Activated B cell treated with CpG ODN at 0.5 μM for 24 hours (primary cell): ENCODE results near the gene PDE3A. TPM values are rescaled to one million over a fixed set of nuclear protein-coding genes. Genes with fewer than 3 reads are reported as not detected.

Experiments
- ATAC-seq: fragments of 200-7000 bp; cut with Tn5 transposase; one replicate; pipeline ENCODE4 v1.10.0; 2021; ENCODE audit warnings: low read depth, mild to moderate bottlenecking, moderate library complexity
- CTCF ChIA-PET: fragments of 350-600 bp; sonication (Branson Sonifier 250); formaldehyde crosslinking; loops from one replicate; lab custom pipeline; 2021; ENCODE audit warnings: antibody characterized with exemption; lab: Charles Lee
- POLR2A ChIA-PET: fragments of 350-600 bp; sonication (Branson Sonifier 250); formaldehyde crosslinking; loops from one replicate; lab custom pipeline; 2021; ENCODE audit warnings: antibody characterized with exemption; lab: Charles Lee
- DNase-seq: peaks from one replicate; pipeline ENCODE4 v3.0.0; 2022
- H3K27ac Mint-ChIP-seq: one replicate; pipeline ENCODE4 v1.8.0; 2020; ENCODE audit warnings: mixed read lengths
- H3K27me3 Mint-ChIP-seq: one replicate; pipeline ENCODE4 v1.8.0; 2021; ENCODE audit warnings: mixed read lengths
- H3K36me3 Mint-ChIP-seq: one replicate; pipeline ENCODE4 v1.8.0; 2021; ENCODE audit warnings: low read depth, mixed read lengths
- H3K4me1 Mint-ChIP-seq: one replicate; pipeline ENCODE4 v1.8.0; 2021; ENCODE audit warnings: mixed read lengths
- H3K4me3 Mint-ChIP-seq: one replicate; pipeline ENCODE4 v1.8.0; 2020; ENCODE audit warnings: mild to moderate bottlenecking, mixed read lengths
- H3K9me3 Mint-ChIP-seq: one replicate; pipeline ENCODE4 v1.8.0; 2020; ENCODE audit warnings: mixed read lengths
- intact Hi-C: fragments of 100-400 bp; cut with micrococcal nuclease; formaldehyde crosslinking; loops from one replicate; pipeline ENCODE4 v1.15.1; 2024
- total RNA-seq: library from RNA; stranded (reverse); gene quantifications from 2 replicates; pipeline ENCODE4 v1.2.3, GENCODE V29; 2022
- TF ChIP-seq, protein P1 (sequence below): fragments of 200-600 bp; IDR thresholded peaks from one replicate; pipeline ENCODE4 v1.8.0; 2022; ENCODE audit warnings: antibody characterized with exemption, mild to moderate bottlenecking

The PDE3A gene
- total RNA-seq, 1 donor from 2014 or later, result not detected

DNA sequence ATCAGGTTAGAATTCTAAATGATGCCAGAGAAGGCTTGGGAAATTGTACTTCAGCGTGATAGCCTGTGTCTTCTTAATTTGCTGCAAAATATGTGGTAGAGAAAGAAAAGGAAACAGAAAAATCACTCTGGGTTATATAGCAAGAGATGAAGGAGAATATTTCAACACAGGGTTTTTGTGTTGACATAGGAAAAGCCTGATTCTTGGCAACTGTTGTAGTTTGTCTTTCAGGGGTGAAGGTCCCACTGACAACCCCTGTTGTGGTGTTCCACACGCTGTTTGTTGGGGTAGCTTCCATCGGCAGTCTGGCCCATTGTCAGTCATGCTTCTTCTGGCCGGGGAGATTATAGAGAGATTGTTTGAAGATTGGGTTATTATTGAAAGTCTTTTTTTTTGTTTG lies 313.0 kb downstream of the PDE3A start:
- H3K36me3 Mint-ChIP-seq, result no peaks in the 10 kb centered on the region
- CTCF ChIA-PET, result no interaction called here
- H3K9me3 Mint-ChIP-seq, result peaks cover 11% of the 10 kb centered on the region
- no peaks in the 10 kb centered on the region for H3K27me3 Mint-ChIP-seq
- no peaks in the 10 kb centered on the region for H3K4me1 Mint-ChIP-seq
- intact Hi-C loops, result no loop called here
- ATAC-seq (no peak), DNase-seq (no peak)
- no peak overlapping the region for H3K27ac Mint-ChIP-seq
- no peak overlapping the region for H3K4me3 Mint-ChIP-seq
- TF ChIP-seq, protein P1, sequence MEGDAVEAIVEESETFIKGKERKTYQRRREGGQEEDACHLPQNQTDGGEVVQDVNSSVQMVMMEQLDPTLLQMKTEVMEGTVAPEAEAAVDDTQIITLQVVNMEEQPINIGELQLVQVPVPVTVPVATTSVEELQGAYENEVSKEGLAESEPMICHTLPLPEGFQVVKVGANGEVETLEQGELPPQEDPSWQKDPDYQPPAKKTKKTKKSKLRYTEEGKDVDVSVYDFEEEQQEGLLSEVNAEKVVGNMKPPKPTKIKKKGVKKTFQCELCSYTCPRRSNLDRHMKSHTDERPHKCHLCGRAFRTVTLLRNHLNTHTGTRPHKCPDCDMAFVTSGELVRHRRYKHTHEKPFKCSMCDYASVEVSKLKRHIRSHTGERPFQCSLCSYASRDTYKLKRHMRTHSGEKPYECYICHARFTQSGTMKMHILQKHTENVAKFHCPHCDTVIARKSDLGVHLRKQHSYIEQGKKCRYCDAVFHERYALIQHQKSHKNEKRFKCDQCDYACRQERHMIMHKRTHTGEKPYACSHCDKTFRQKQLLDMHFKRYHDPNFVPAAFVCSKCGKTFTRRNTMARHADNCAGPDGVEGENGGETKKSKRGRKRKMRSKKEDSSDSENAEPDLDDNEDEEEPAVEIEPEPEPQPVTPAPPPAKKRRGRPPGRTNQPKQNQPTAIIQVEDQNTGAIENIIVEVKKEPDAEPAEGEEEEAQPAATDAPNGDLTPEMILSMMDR, result no peak
- POLR2A ChIA-PET, result no interaction called here

DNA sequence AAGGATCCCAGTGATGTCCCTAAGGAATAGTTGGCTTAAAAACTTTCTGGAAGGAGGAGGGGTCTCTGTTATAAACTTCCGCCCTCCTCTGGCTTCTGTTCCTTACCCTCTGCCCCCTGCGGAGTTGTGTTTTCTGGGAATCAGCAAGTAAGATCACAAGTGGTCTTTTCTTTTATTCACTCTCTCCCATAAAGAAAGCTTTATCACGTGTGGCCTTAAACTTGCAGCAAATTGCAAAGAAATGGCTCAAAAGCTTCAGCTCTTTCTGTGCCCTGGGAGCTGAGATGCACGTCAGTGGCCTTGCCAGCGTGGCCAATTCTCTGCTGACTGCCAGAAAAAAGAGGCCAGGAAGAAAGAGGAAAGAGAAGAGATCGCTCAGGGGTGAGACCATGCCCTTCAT lies 326.9 kb downstream of the PDE3A start, which contains the start of gene SLCO1C1:
TSS of gene SLCO1C1 (plus strand) at position 101 of the 400 bp plus-strand sequence. CDS start 4,245 bp downstream, outside the sequence.
- POLR2A ChIA-PET, result no interaction called here
- ATAC-seq, result no peak

DNA sequence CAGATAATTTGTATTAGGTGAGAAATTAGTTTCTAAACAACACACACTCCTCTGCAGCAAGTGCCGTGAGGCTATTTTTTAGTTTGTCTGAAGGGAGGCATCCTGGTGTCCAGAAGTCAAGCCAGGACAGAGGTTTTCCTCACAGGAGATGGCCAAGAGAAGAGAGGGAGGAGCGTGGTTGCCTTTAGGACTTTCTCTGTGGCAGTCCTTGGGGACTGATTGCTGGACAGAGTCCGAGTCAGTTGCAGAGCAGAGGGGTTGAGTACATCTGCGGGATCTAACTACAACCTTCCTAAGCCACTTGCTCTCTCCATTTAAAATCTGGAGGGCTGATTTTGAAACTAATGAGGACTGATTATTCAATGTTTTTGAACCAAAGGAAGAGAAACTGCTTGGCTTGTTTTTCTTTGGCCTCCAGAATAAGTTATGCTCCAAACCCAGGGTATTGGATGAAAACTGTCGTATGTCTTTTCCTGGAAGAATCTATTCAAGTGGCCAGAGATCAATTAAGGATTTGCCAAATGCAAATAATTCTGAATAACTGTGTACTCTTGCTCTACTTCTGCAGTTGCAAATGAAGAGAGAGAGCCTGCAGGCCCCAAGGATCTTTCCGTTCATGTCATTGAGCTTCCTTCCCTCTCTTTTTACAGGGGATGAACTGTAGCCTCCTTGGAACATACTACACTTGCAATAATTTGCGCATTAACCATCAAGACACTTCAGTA lies 328.0 kb downstream of the PDE3A start:
- DNase-seq, result no peak
- no peak overlapping the region for H3K4me3 Mint-ChIP-seq
- H3K27me3 Mint-ChIP-seq, result no peaks in the 10 kb centered on the region
- intact Hi-C loops, result no loop called here
- no peak overlapping the region for H3K27ac Mint-ChIP-seq
- ChIA-PET CTCF (no interaction called here), POLR2A (no interaction called here)
- no peaks in the 10 kb centered on the region for H3K36me3 Mint-ChIP-seq
- TF ChIP-seq, protein P1, result no peak
- H3K4me1 Mint-ChIP-seq, result no peaks in the 10 kb centered on the region
- ATAC-seq, result no peak
- peaks cover under 1% of the 10 kb centered on the region for H3K9me3 Mint-ChIP-seq

More for the DNA sequence above, 326.9 kb downstream of the PDE3A start, which contains the start of gene SLCO1C1:
- CTCF ChIA-PET, result no interaction called here
- Mint-ChIP-seq H3K9me3 (peaks cover 4% of the 10 kb centered on the region), H3K27ac (no peak within 1 kb of the TSS), H3K27me3 (no peaks in the 10 kb centered on the region), H3K4me3 (no peak within 1 kb of the TSS), H3K36me3 (no peaks in the 10 kb centered on the region), H3K4me1 (no peaks in the 10 kb centered on the region)
- DNase-seq, result no peak
- TF ChIP-seq, protein P1, result no peak
- intact Hi-C loops, result no loop called here

DNA sequence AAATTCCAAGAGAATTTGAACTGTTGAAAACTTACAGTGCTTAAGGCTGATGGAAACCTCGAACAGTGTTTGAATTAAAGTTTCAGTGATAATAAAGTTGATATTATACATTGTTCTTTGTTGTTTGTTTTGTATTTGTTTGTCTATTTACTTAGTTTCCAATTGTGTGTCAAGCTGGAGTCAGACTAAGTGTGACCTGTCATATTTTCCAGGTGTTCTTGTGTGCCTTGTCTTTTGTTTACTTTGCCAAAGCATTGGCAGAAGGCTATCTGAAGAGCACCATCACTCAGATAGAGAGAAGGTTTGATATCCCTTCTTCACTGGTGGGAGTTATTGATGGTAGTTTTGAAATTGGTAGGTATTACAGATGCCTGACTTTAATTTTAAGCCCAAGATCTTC lies 332.8 kb downstream of the PDE3A start:
- Mint-ChIP-seq H3K27ac (no peak overlapping the region), H3K36me3 (no peaks in the 10 kb centered on the region), H3K4me1 (no peaks in the 10 kb centered on the region), H3K9me3 (peaks cover 4% of the 10 kb centered on the region), H3K4me3 (no peak overlapping the region), H3K27me3 (no peaks in the 10 kb centered on the region)
- DNase-seq (no peak), ATAC-seq (no peak)
- CTCF ChIA-PET, result no interaction called here
- POLR2A ChIA-PET, result no interaction called here
- TF ChIP-seq, protein P1, result no peak
- intact Hi-C loops, result no loop called here

DNA sequence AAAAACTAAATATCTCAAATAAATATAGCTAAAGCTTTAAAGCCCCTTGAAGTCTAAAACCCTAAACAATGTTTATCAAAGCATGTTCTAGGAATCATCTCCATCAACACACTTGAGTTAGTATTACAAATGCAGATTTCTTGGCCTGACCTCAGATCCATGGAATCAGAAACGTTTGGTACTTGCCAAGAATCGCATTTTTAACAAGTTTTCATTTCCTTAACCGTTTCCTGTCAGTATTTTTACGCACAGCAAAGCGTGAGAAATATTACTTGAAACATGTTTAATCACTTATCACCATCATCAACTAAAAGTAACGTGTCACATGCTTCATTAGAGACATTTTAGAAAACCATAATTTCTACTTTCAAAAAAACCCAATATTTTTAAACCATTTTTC lies 336.5 kb downstream of the PDE3A start:
- CTCF ChIA-PET, result no interaction called here

More for the DNA sequence above, 336.5 kb downstream of the PDE3A start:
- Mint-ChIP-seq H3K27ac (no peak overlapping the region), H3K4me3 (no peak overlapping the region), H3K27me3 (no peaks in the 10 kb centered on the region), H3K4me1 (no peaks in the 10 kb centered on the region), H3K9me3 (peaks cover 8% of the 10 kb centered on the region), H3K36me3 (no peaks in the 10 kb centered on the region)
- intact Hi-C loops, result no loop called here
- POLR2A ChIA-PET, result no interaction called here
- ATAC-seq (no peak), DNase-seq (no peak)
- TF ChIP-seq, protein P1, result no peak
